Inferior parietal cortex (tissue), 1 donor: ENCODE measurements around the gene OSTM1.
"Not testable (repeated sequence)": the region's sequence is repeated elsewhere in the genome, so short reads cannot be mapped to it uniquely, and the experiment has no call there.

Experiments used
- DNase-seq: peaks from one replicate; pipeline ENCODE4 v3.0.0-alpha.2; 2016; ENCODE audit errors: extremely low spot score

The OSTM1 gene

DNA sequence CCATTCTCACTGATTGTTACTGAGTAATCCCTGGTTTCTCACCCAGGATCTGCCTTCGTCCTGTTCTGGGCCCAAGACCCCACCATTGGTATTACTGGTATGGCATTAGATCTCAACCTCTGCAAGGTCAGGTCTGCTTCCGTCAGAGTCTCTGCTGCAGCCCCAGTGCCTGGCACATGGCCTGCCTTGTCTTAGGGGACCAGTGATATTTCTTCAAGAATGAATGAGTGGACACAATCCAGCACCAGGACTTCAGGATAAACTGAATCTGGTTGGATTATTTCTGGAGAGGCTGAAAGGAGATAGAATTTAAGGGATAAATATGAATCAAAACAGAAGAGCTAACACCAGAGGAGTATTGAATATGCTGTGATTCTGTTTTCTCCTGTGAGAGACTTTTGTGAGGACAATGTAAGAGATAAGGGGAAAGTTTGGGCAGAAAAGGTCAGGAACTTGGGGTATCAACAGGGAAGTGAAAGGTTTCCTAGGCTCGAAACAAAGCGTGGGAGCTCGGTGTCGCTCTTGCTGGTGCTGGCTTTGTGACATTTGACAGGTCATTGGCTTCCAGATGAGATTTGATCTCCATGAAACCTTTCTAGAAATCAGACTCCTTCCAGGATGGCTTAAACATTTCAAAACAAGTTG is 53.9 kb downstream of the OSTM1 start:
- no peak for DNase-seq

DNA sequence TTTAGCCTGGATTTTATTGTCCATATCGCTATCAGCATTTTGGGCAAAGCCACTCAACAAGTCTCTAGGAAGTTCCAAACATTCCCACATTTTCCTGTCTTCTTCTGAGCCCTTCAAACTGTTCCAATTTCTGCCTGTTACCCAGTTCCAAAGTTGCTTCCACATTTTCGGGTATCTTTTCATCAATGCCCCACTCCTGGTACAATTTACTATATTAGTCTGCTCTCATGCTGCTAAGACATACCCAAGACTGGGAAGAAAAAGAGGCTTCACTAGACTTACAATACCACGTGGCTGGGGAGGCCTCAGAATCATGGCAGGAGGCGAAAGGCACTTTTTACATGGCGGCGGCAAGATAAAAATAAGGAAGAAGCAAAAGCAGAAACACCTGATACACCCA is 58.3 kb downstream of the OSTM1 start:
- DNase-seq = not testable (repeated sequence)

DNA sequence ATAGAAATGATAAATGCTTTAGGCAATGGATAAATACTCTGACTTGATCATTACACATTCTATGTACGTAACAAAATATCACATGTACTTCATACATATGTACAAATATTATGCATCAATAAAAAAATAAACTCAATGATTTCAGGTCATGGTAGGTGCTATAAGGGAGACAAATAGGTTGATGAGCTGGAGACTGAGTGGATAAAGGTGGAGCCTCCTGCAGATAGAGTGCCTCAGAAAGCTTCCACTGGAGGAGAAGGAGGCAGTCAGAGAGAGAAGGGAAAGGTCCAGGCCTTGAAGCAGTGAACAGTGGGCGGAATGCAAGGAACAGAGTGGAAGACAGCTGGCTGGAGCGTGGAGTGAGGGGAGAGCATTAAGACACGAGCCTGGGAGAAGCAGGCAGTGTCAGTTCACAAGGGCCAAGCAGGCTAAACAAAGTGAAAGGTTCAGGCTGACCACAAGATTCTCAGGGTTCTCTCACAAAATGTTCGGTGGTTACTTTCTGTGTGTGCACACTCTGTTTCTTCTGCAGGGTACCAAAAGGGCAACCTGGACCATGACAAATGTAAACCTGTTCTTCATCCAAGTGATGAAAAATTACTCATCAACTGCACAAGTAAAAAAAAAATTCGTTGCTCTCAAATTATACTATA is 60.6 kb downstream of the OSTM1 start:
- DNase-seq = no peak

DNA sequence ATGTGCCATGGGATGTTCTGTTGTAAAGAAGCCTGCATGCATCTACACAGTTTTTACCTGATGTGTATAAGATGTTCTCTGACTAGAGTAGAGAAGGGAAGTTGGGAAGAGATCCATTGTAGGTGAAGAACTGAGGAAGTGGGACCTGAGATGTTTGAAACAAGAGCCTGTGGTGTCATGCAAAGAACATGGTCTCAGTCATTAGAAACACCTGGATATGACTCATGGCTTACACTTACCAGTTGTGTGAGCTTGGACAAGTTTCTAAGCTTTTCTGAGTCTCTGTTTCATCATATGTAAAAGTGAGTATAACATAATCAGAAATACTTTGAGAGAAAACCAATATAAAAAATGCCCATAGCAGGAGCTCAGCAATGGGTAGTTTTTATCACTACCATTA is 64.6 kb downstream of the OSTM1 start:
- DNase-seq = no peak

DNA sequence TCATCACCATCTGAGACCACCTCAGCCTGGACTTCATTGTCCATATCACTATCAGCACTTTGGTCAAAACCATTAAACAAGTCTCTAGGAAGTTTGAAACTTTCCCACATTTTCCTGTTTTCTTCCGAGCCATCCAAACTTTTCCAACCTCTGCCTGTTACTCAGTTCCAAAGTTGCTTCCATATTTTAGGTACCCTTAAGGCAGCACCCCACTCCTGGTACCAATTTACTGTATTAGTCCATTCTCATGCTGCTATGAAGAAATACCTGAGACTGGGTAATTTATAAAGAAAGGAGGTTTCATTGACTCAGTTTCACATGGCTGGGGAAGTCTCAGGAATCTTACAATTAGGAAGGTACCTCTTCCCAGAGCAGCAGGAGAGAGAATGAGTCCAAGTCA is 65.3 kb downstream of the OSTM1 start:
- DNase-seq = not testable (repeated sequence)

DNA sequence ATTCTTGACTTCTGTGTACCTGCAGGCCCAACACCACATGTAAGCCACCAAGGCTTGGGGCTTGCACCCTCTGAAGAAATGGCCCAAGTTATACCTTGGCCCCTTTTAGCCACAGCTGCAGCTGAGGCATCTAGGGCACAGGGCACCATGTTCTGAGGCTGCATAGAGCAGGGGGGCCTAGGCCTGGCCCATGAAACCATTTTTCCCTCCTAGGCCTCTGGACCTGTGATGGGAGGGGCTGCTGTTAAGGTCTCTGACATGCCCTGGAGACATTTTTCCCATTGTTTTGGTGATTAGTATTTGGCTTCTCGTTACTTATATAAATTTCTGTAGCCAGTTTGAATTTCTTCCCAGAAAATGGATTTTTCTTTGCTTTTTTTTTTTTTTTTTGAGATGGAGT is 66.2 kb downstream of the OSTM1 start:
- no peak for DNase-seq

DNA sequence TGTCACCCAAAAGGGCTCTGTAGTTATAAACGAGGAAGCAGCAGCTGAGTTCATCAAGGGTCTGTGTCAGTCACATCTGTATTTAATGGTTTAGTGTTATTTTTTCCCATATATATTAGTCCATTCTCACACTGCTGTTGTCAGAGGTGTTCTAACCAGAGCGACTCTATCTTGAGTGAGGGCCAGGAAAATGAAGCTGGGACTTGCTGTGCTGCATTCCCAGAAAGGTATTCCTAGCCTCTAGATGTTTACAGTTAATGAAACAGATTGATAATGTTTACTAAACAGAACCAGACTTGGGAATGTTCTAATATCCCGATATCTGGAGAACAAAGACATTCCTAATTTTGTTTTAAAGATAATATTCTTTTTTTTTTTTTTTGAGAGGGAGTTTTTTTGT is 68.6 kb downstream of the OSTM1 start:
- no peak for DNase-seq

DNA sequence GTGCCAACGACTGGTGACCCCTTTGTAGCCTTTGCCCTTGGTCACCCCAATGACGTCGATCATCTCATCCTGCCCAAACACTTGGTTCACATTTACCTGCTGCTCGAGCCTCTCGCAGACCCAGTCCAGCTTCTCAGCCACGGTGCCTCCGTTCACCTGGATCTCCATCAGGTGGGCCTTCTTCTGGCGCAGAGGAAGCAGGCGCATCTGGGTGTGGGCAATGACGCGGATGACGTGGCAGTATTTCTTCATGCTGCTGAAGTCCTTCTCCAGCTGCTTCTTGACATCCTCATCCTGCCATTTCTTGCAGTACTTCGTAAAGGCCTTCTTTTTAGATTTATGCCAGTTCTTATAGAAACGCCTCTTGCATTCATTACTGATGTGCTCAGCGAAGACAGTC is 69.7 kb downstream of the OSTM1 start:
- no peak for DNase-seq

DNA sequence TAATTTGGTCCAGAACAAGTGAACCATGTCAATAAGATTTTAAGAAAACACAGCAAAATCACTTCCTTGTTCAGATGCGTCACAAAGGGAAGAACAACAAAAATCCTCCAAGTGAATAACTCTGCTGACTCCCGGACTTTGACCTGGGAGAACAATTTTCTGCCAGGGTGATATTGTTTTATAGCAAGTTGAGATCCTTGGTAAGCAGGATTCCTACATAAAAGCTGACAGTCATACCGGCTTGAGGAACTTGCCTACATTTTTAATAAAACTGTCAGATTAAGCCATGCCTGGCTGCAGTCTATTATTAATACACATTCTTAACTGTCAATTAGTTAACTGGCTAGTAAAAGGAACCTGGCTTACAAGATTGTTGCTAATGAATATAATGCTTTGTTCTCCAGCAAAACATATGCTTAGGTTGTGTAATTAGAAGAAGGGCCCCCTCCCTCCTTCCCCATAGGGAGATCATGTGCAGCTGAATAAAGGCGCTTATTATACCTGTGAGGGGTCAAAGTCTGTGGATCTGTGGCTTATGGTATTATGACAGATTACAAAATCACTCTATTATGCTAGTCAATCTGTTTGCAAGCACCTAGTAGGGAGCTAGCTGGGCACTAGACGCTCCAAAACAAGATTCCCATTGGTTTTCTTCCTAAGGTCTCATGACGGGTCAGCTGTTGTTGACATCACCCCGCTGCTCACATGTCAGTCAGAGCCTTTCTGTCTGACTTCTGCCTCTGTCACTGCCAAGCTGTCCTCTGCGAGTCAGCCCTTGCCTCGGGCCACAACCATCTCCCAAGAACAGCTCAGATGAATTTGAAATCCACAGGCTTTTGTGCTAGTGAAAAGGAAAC is 71.9 kb downstream of the OSTM1 start:
- peak; percentile 87 for DNase-seq

DNA sequence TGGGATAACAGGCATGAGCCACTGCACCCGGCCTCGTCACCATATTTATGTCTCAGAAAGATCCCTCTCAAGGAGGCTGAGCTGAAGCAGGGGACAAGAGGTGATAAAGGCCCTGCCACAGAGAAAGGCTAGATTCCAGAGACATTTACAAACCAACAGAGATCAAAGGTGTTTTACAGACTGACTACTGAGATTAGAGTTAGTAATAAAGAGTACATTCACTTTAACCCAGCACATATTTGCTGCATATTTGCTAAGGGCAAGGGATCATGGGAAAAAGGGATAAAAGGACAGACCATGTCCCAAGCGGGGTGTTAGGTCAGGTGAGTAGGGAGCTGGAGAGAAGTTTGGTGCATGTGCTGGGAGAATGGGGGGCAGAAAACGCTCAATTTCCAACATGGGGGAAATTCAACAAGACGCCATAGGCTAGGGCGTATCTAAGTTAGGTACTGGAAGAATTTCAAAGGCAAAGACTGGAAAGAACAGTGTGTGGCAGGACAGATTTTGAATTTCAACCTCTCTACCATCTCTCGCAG is 72.8 kb downstream of the OSTM1 start:
- no peak for DNase-seq

DNA sequence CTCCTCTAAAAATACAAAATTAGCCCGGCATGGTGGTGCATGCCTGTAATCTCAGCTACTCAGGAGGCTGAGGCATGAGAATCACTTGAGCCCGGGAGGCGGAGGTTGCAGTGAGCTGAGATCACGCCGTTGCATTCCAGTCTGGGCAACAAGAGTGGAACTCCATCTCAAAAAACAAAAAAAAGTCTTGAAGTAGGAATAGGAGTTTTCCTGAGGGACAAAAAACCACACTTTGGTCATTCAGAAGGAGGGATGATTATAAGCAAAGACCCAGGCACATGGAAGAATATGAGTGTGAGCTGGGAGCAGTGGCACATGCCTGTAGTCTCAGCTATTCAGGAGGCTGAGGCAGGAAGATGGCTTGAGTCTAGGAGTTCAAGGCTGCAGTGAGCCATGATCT is 74.3 kb downstream of the OSTM1 start:
- not testable (repeated sequence) for DNase-seq

DNA sequence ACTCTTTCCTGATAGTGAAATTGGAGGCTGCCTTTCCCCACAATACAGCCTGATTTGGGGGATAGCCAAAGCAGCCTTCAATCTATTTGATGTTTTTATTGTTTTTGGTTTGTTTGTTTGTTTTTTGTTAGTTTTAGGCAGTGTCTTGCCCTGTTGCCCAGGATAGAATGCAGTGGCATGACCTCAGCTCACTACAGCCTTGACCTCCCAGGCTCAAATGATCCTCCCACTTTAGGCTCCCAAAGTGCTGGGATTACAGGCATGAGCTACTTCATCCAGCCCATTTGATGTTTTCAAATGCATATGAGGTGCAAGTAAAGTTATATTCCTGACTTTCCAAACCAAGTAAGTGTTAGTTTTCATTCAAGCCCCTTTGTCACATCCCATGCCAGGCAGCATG is 75.2 kb downstream of the OSTM1 start:
- DNase-seq = no peak

DNA sequence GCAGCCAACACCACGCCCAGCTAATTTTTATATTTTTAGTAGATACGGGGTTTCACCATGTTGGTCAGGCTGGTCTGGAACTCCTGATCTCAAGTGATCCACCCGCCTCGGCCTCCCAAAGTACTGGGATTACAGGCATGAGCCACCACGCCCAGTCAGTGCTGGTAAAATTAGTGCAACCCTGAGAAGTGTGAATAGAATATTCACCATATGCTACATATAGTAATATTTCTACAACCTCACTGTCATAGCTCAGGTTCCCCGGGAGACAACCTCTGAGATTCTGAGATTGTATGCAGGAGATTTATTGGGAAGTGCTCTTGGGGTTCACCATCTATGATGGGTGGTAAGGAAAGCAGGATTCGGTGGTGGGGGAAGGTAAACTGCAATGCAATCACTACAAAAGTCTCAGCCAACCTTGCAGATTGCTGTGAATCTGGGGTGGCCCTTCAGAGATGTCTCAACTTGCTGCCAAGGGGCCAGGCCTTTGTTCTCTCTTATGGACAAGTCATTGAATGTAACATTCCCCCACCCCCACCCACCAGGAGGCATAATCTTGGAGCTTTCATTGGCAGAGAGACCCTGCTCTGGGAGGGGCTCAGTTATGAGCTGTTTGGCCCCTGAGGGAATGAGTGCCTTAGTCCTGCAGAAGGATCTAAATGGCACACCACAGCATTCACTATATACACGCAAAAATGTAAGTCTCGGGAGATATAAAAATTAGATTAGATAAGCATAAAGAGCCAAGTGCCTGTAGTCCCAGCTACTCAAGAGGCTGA is 82.6 kb downstream of the OSTM1 start:
- no peak for DNase-seq
